ENCODE results near the gene TTC34.
"Not testable (repeated sequence)": the region's sequence is repeated elsewhere in the genome, so short reads cannot be mapped to it uniquely, and the experiment has no call there.

The TTC34 gene

DNA sequence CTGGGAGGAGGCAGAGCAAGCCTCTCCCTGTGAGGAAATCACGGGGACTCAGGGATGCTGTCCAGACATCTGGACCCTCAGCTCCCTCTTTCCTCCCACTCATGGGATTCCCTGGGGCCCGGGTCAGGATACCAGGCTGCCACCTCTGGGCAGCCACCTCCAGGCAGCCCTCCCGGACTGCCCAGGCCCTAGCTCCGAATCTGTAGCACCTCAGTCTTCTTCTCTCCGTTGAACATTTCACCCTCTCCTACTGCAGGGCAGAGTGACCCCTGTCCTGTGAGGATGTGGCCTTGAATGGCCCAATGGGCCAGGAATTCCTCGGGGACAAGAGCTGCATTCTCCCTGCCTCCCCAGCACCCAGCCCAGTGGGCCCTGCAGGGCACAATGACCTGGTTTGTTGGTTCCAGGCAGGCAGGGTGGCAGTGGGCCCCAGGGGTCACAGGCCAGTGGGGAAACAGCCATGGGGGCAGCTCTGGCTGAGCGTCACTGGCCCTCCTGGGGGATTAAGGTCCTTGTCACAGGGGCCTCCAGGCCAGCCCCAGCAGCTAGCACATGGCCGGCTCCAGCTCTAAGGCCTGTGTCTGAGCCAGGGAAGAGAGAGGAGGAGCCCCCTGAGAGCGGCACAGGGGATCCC is 9.5 kb upstream of the TTC34 start:
- DNase-seq, result no peak

DNA sequence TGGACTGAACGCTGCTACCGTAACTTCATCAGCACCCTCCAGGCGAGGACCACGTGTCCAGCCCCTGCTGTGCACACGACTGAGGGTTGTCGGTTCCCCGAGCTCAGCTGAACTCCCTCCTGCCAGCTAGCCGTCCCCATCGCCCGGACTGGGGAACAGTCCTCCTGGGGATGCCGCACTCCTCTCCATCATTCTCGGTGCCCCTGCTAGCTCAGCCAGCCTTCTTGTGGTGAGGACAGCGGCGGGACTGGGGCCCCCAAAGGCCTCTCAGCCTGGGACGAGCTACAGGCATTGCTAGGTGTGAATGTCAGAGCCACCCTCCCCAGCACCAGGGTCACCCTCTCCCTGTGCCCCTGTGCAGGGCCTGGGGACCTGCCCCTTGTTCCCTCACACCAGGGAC is 8.8 kb upstream of the TTC34 start:
- no peak for DNase-seq

- DNase-seq, result no peak
Observed at GRCh38 chr1:2809656-2810055, 8.2 kb upstream of the TTC34 start.

DNA sequence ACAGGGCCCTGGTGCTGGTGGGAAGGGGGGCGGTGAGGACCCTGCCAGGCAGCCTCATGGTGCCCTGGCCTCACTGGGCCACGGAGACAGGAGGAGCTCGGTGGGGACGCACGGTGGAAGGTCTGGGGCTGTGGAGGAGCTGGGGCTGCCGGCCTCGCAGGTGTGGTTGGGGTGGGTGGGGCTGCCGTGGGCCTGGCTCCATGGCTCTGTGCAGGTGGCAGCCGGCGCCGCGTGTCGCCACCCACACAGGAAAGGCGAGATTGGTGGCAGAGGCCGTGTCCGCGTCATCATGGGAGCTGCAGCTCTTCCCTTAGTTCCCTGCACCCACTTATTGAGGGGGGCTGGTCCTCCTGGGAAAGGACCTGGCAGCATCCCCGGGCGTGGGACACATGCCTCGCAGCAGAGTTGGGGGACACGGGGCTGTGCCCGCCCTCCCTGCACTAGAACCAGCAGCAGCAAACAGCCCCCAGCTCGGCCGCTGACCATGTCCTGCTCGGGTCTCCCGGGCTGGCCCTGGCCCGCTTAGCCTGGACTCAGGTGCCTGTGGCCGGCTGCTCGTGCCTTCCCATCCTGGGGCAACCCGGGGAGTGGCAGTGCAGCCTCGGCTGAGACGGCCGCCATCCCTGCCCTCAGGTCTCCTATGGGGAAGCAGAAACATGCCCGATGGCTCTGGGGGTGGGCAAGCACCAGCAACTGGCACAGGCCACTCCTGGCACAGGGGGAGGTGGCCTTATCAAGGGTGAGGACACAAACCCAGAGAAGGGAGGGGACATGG is 7.5 kb upstream of the TTC34 start:
- DNase-seq, result no peak

DNA sequence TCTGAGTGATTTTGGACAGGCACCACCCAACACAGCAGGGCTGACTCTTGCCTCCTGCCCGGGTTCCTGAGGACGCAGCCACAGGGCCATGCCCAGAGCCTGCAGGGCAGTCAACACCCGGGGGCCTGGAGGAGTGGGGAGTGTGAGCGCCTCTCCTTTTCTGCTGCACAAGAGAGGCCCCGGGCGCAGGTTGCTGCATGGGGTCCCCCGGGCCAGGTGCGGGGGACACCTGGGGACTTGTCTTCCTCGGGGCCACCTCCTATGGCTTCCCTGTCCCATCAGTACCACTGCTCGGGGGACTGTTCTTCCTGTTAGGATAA is 6.9 kb upstream of the TTC34 start:
- DNase-seq, result no peak

GRCh38 chr1:2807678-2808385 is 6.3 kb upstream of the TTC34 start:
- DNase-seq, result no peak

GRCh38 chr1:2807036-2807435 is 5.5 kb upstream of the TTC34 start:
- no peak for DNase-seq

DNA sequence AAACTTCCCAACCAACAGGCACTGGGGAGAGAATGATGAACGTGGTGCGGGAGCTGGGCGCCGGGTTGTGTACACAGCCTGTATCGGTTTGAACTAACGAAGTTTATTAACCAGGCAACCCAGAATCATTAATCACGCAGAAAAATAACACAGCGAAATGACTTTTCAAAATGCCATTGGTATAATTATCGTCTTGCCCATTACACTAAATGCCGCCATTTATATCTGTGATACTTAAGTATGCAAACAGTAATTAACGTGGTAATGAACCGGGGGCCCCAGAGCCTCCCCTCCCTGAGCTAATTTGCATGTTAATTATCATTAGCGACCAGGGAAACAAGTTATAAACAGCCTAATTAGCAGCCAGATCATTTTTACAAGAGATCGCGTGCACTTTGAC is 5.1 kb upstream of the TTC34 start:
- no peak for DNase-seq

DNA sequence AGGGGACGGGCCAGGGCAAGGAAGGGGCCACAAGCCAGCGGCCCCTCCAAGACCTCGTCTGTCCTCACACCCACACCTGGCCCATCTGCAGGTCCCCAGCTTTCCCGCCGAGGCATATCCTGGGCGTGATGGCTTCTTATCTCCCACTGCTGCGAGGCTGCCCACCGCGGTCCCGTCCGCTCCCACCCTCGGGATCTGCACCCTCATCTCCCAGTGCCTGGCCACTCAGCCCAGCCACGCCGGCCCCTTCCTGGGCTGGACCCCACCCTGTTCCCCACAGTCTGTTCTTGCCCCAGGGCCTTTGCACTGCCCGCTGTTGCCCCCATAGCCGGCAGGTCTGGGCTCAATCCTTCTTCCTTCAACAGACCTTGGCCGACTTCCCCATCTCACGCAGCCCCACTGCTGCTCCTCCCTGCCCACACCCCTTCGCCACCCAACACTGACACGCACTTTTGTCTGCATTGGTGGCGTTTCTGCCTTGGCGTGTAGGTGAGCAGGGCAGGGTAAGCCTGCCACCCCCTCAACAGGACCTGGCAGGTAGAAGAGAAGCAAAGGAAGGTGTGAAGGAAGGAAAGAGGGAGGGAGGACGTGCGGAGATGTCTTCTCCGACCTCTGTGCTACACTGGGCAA is 4.4 kb upstream of the TTC34 start:
- no peak for DNase-seq

GRCh38 chr1:2804628-2805351 is 3.3 kb upstream of the TTC34 start:
- no peak for DNase-seq

- no peak for DNase-seq
Observed at GRCh38 chr1:2803931-2804627, 2.6 kb upstream of the TTC34 start.

DNA sequence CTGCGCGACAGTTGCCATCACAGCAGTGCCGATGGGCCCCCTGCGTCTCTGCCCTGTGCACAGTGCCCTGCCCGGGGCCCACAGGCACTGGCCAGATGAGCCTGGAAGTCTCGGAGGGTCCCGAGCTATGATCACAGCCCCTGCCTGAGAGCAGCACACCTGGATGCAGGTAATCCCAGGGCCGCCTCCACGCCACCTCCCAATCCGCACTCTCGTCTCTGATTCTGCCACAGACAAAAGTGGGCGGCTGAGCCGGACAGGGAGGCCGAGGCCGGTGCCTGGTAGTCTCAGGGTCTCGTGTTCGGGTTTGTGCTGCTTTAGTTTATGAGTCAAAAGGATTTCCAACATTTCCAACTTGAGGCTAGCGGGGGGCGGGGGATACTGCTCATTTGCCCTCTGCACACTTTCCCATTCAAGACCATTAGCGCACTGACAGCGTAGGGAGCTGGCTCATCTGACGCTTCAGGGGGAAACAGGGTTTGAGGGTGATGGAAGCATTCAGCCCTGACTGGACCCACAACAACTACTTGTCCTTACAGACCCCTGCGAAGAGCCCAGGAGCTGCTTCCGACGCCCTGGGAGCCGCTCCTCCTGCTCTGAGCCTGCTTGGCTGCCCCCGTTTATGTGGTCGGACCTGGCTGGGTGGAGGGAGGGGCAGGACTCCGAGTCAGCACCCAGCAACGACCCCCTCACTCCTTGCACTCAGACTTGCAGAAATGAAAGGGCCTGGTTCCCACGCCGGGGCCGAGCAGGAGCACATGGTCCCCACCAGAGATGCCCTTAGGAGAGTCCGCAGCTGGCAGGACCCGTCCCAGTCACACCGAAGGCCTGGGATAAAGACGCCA is 1.8 kb upstream of the TTC34 start:
- DNase-seq, result no peak

DNA sequence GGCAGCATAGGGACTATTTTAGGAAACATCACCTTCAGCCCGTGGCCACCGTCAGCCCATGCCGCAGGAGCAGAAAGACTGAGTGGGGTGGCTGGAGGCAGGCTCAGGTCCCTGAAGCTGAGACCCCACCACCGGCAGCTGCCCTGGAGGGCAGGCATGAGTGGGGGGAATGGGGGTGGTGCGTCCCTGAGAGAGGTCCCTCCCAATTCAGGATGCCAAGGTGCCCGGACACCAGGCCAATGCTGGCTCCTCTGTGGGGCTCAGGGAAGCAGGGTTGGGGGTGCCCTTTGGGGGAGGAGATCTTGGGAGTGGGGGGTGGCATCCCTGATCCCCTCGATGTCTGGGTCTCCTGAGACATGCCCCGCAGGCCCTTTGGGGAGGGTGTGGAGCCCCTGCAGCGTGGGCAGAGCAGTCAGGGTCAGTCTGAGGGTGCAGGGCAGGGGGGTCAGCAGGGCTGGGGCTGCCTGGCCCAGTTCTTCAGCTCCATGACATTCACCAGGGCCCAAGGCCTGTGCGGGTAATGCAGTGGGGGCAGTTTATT is 998 bp upstream of the TTC34 start:
- no peak for DNase-seq

- DNase-seq, result no peak
Observed at GRCh38 chr1:2801046-2801445, 447 bp downstream of the TTC34 start.

- no peak for DNase-seq
Observed at GRCh38 chr1:2800664-2801045, 838 bp downstream of the TTC34 start.

DNA sequence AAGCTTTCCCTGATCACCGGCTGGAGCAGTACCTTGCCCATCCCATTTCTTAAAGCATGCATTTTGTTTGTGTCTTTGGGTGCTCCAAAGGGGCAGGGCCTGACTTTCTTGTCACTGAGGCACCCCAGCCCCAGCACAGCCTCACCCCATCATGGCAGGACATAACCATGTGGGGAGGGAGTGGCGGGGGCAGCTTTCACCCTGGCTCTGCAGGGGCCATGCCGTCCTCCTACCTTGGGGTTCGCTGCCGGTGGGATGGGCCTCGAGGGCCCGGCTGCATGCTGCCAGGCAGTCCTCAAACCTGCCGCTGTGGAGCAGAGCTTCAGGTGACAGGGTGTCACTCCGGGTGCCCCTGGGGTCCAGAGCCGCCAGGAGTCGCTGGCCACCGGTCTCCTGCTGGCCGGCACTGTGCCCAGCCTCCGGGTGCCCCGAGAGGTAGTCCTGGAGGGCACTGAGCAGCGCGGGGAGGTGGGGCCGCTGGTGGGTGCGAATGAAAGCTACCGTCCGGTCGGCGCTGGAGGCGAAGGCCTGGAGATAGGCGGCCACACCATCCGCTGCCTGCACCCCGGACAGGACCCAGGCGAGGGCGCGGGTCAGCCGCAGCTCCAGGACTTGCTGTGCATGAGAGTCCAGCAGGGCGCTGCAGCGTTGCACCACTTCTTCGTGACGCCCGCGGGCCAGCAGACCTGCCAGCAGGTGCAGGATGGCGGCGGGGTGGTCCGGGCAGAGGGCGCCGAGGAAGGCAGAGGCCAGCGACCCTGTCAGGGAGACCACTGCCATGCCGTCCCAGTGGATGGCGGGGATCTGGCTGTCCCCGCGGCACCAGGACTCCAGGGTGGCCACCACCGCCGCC is 1.5 kb downstream of the TTC34 start:
- DNase-seq, result no peak

- DNase-seq, result not testable (repeated sequence)
Observed at GRCh38 chr1:2798958-2799357, 2.5 kb downstream of the TTC34 start.

DNA sequence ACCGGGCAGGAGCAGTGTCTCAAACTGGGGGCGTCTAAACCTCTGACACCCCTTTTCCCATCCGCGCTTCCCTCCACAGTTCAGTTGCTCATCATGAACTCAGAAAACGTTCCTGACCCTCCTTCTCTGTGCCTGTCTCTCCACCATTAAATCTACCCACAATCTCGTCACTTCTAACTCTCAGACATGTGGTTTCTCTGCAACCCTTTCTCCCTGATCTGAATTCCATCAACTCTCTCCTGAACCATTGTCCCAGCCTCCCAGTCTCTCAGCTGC is 3.8 kb downstream of the TTC34 start:
- no peak for DNase-seq

DNA sequence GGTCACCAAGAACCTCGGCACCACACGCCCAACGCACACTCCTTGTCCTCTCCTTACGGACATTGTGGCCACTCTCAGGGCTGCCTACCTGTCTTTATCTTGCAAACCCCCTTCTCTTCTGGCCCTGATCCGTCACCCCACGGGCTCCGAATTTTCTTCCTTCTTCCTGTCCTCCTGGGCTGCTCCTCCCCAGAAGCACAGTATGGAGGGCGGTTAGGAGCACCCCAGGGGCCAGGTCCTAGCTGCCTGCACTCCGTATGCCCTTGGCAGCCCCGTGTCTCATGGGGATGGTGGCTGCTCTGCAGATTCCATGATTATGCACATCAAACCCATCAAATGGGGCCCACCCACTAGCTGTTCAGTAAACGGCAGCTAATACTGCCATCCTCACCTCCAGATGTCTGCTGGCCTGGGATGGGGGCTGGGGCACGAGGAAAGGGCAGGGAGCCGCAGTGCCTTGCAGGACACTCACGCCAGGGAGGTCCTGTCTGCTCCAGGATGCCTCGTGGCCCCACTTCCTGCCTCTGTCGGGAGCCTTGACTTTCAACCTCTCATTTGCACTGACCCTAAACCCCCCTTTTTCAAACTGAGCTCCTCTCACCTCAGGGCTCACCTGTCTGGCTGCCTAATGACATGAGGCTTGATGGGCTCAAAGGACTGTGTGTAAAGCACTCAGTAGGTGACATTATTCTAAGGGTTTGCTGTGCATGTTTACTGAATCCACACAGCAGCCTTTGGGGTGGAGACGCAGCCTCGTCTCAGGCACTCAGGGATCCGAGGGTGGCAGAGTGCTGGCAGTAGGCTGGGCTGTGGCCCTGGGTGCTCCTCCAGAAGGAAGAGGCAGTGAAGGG is 4.4 kb downstream of the TTC34 start:
- no peak for DNase-seq

DNA sequence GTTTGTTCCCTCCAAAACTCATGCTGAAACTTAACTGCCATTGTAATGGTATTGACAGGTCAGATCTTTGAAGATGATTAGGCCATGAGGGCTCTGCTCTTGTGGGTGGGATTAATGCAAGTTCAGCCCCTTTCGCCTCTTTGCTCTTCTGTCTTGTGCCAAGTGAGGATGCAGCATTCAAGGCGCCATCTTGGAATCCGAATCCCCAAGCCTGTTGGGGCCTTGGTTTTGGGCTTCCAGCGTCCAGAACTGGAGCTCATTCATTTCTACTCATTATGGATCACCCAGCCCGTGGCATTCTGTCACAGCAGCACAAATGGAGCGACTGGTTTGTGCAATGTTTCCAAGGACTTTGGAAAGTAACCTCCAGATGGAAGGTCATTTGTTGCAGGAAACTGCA is 5.6 kb downstream of the TTC34 start:
- no peak for DNase-seq
